Stimulated activated CD4-positive, alpha-beta T cell treated with anti-CD3 and anti-CD28 coated beads, TNF-alpha, amount 100 ng/mL, for 1 hour (primary cell): ENCODE measurements around the gene SAP30BP.
A peak's percentile ranks its signal among the peaks of the same experiment; 100 is the strongest.

ENCODE experiments used
- DNase-seq, 3 donors: peaks; one replicate each; pipeline ENCODE4 v3.0.0-alpha.2; 2020; ENCODE audit warnings: low read depth in 3 of 3, low spot score in 1 of 3

The SAP30BP gene

DNA sequence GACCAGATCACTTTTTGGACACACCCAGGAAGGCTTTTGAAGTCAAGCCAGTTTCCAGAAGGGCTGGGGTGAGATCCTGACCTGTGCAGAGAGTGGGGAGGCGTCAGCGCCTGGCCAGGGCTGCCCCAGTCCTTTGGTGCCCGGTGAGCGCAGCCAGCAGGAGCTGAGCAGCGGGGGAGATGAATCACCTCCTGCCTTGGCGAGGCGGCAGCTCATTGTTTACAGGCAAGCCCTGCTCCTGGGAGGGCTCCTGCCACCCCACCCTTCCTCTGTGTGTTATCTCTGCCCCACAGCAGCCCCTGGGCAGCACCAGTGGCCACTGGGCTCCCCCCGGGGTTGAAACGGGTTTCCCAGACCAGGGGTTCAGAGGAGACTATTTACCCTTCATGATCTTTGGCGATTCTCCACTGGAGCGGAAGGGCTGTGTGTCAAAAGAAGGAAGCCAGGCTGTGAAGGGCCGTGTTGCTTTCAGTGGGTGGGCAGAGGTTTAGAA is 40.0 kb downstream of the SAP30BP start:
- no peak for DNase-seq

DNA sequence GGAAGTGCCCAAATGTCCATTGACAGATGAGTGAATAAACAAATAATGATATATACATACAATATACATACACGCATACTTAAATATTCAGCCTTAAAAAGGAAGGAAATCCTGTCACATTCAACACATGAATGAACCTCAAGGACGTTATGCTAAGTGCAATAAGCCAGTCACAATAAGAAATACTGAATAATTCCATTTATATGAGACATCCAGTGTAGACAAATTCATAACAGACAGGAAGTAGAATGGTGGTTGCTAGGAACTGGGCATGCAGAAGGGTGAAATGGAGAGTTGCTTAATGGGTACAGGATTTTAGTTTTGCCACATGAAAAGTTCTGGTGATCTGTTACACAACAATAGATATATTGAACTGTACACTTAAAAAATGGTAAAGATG is 45.3 kb downstream of the SAP30BP start:
- no peak for DNase-seq

DNA sequence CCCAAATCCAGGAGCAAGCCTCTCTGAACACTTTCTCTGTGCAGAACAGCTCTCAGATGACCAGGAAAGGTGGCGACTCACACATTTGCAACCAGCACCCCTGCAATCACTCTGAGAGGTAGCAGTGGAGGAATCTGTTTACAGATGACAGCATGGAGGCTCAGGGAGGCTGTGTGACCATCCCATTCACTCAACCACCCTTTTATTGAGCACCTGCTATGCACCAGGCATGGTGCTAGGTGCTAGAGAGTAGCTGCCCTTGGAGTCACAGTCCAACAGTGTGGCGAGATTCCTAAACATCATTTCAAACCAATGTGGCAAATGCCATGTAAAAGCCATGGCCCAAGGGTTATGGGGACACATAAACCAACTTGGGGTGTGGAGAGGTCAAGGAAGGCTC is 52.6 kb downstream of the SAP30BP start:
- DNase-seq: no peak

DNA sequence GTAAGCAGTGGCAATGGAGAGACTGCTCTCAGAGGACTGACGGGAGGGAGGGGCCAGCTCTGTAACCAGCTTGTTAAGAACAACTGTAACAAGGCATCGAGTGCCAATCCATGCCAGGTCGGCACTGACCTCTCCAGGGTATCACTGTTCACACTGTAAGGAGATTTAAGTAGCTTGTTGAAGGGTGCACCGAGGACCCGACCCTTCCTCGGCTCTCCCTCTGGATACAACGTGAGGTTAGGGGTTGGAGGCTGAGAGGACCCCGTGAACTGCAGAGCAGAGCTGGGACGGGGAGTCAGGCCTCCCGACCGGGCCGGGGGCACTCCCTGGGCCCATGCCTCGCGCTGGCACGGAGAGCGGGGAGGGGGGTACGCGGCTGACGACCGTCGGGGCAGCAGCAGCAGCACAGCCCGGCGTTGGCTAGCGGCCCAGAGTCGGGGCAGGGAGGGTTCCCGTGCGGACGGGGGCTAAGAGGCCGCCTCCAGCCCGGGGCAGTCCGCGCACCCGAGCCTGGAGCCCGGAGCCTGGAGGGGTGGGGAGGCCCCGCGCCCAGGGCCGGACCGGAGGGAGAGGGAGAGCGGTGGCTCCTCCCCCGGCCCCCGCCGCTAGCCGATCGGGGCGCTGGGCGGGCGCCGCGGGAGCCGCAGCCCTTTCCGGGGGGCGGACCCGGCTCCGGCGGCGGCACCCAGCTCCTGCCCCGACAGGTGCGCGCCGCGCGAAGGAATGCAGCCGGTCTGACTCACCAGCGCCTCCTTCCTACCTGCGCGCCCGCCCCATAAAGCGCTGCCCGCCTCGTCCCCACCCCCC is 53.7 kb downstream of the SAP30BP start, which contains the start of gene ITGB4:
Gene ITGB4 (plus strand): TSS at position 804 of the 807 bp plus-strand sequence. CDS start 3,245 bp downstream, outside the sequence.
- DNase-seq: peak; percentile 22 to 33 (median 27)

DNA sequence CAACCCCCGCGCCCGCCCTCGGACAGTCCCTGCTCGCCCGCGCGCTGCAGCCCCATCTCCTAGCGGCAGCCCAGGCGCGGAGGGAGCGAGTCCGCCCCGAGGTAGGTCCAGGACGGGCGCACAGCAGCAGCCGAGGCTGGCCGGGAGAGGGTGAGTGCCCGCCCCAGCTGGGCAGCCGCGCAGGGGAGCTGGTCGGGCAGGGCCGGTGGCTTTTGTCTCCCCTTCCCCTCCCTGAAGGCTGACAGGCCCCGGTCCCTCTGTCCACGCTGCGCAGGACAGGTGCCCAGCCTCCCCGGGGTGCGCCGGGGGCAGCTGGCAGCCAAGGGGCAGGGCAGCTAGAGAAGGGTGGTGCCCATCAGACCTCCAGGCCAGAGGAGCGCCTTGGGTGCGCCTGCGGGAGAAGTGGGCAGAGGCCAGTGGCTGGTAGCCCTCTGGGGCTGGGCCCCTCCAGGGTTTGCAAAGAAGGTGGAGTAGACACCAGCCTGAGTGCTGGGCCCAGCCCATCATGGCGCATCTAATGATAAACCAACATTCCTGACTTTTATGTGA is 54.4 kb downstream of the SAP30BP start:
- DNase-seq: no peak

DNA sequence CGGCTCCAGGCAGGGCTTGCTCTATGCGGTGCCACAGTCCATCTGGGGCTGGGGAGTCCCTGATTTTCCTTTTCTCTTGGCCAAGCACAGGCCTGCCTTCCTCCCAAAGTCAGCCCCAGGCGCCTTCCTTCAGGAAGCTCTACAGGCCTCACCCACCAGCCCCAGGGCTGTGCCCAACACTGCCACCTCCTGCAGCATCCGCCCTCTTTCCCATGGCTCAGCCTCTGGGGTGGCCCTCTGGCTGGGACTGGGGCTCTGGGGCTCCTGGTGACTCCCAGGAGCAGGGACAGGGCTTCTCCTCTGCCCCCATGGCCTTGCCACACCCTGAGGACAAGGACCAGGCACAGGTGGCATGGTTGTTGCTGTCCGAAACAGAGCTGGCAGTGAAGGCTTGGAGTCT is 54.9 kb downstream of the SAP30BP start:
- no peak for DNase-seq

DNA sequence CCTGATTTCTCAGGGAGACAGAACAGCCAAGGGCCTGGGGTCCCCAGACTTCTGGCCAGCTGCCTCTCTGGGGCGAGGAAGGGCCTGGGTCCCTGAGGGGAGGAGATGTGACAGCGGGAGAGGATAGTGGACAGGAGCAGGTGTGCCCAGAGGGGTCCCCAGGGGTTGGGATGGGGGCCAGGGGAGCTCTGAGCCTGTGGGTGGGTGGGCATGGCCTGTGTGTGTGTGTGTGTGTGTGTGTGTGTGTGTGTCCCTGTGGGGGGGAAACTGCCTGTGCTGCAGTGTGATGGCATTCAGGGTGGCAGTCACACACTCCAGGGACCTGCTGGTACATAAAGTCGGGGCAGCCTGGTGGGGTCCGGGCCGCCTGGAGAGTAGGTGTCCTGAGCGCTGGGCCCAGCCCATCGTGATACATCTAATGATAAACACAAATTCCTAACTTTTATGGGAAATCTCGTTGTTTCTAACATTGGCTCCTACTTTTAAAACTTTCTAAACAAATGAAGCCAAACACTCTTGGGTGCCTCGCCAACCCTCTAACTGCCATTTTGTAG is 55.5 kb downstream of the SAP30BP start:
- no peak for DNase-seq

DNA sequence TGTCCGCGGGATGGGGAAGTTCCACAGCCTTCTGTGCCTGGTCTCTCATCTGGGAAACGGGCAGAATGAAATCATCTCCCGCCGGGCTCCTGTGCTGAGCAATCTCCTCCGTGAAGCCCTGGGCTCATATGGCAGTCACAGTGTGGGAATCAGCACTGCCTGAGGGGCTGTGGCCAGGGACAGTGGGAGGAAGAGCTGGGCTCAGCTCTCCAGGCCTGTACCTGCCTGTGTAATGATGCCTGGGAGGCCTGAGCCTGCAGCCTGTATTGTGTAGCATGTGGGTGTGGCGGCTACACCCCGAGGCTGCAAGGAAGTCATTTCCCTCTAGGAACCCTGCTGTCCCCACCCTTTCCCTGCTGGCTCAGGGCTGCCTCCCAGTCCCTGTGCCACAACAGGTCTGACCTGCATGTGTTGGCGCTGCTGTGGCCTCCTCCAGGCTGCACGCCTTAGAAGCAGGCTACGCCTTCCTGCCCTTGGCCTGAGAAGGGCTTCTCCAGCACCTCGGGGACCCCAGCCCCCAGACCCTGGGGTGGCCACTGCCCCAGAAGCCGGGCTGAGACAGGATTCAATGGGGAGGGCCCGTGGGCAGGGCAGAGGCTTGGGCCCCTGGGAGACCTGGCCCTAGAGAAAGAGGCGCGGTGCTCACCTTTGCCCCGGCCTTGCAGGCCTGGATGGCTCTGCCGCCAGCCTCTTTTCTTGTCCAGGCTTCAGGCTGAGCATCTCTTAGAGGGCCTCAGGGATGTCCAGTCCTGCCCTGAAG is 56.2 kb downstream of the SAP30BP start:
- no peak for DNase-seq

DNA sequence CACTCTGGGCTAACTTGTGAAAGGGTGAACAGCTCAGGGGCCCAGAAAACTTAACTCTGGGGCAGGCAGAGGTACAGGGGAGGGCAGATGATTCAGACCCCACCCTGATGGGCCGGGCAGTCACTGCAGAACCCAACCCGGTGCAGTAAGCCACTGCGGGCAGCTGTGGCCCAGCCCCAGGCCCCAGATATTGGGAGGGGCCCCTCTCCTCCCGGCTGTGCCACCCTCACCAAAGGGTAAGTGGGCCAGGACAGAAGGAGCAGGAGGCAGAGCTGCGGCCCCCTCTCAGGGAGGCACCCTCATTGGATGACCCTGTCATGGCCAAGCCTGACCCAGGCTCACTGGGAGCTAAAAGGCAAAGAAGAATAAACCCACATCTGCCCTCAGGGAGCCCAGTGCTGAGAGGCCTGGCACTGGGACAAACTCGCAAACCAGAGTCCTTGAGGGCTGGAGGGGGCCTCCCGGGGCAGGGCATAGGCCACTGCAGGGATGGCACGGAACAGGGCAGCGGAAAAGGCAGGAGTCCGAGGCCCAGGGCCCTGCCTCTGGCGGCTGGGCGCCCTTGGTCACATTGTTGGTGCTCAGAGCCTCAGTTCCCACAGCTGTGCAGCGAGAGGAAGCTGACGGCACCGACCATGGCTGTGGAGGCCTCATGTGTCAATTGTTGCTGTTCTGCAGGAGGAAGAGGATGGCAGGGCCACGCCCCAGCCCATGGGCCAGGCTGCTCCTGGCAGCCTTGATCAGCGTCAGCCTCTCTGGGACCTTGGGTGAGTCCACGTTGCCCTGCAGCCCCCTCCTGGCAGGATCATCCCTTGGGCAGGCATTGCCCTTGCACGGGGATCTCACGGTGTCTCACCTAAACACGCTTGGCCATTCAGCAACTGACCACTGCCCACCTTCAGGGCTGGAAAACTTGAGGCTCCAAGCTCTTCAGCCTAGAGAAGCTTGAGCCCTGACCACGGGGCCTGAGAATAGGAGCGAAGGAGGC is 57.2 kb downstream of the SAP30BP start:
- no peak for DNase-seq

DNA sequence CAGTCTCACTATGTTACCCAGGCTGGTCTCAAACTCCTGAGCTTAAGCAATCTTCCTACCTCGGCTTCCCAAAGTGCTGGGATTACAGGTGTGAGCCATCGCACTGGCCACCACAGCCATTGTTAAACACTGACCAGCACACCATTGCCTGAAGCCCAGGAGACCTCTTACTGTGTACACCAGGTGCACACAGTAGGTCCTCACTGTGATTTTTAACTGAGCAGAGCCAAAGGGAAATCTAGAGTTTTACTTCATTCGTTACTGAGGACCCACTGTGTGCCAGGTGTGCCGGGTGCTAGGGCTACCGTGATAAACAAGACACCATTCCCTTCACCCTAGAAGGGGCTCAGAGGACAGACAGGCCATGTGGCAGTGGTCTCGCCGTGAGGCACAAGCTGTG is 58.4 kb downstream of the SAP30BP start:
- DNase-seq: no peak

DNA sequence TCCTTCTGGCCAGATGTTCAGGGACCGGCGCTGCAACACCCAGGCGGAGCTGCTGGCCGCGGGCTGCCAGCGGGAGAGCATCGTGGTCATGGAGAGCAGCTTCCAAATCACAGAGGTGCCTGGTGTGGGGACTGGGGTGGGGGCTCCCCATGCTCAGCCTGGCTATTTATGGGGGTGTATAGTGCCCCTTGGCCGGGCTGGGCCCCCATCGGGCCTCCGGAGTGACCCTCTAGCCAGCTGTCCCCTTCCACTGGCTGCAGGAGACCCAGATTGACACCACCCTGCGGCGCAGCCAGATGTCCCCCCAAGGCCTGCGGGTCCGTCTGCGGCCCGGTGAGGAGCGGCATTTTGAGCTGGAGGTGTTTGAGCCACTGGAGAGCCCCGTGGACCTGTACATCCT is 60.3 kb downstream of the SAP30BP start:
- DNase-seq: no peak

DNA sequence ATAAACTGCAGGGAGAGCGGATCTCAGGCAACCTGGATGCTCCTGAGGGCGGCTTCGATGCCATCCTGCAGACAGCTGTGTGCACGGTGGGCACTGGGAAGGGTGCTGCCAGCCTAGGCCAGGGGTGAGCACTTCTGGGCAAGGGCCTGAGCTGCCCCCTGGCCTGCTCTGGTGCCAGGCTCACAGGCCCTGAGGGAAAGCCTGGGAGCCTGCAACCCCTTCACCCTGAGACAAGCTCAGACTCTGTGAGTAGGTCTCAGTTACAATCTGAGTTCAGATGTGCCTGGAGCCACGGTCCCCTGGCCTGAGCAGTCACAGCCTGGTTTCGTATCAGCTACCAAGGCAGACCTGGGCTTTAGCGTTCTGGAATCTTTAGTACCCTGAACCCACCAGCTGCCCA is 62.2 kb downstream of the SAP30BP start:
- DNase-seq: no peak

DNA sequence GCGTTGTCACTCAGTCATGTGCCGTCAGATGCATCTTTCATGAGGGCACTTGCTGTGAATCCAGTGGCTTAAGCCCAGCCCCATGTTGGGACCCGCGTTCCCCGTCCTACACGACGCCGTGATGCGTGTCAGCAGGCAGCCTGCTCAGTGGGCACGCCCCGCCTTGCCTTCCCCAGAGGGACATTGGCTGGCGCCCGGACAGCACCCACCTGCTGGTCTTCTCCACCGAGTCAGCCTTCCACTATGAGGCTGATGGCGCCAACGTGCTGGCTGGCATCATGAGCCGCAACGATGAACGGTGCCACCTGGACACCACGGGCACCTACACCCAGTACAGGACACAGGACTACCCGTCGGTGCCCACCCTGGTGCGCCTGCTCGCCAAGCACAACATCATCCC is 62.9 kb downstream of the SAP30BP start:
- no peak for DNase-seq

DNA sequence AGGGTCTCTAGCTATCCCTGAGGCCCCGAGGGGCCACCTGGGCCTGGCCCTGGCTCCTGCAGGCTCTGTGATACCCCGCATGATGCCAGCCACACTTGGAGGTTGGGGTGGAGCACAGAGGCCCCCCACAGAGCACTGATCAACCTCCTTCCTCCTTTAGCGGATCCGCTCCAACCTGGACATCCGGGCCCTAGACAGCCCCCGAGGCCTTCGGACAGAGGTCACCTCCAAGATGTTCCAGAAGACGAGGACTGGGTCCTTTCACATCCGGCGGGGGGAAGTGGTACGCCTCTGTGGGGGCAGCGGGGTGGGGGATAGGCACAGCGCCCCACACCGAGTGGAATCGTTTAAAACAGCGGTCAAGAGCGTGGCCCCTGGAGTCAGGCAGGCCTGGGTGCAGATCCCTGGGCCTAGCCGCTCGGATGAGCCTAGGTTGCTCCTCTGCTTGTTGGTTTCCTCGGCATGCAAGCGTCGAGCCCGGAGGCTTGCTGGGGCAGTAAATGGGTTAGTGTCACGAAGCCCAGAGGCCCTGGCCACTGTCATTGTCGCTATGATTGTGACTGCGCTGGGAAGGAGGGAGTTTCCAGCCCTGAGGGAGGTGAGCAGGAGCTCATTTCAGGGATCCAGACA is 64.1 kb downstream of the SAP30BP start:
- DNase-seq: no peak

DNA sequence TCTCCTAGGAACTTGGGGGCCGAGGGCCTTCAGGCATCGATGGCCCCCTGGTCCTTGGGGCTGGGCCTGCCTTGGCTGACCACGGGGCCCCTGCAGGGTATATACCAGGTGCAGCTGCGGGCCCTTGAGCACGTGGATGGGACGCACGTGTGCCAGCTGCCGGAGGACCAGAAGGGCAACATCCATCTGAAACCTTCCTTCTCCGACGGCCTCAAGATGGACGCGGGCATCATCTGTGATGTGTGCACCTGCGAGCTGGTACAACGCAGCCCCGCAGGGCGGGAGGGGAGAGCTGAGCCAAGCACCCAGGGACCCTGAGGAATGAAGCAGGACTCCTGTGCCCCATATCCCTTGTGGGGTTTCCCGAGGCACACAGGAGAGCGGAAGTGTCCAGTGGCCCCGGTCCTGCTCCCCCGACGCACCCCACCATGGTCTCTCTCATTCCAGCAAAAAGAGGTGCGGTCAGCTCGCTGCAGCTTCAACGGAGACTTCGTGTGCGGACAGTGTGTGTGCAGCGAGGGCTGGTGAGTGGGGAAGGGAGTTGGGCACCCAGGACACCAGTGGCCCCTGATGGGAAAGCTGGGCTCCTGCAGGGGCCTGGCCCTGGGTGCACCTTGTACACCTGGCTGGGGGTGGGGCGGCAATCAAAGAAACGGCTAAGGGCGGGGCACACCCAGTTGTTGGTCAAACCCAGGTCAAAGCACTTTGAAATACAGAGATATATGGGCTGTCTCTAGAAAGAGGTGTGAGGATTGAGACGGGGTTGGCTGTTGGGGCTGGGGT is 64.8 kb downstream of the SAP30BP start:
- DNase-seq: no peak

DNA sequence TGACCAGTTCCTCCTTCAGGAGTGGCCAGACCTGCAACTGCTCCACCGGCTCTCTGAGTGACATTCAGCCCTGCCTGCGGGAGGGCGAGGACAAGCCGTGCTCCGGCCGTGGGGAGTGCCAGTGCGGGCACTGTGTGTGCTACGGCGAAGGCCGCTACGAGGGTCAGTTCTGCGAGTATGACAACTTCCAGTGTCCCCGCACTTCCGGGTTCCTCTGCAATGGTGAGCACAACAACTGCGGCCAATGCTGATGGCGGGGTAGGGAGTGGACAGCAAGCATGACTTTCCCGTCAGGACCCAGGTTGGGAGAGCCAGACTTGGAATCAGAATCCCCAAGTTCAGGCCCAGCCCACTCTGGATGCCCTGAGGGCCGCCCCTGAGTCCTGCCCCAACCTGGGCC is 66.3 kb downstream of the SAP30BP start:
- no peak for DNase-seq

DNA sequence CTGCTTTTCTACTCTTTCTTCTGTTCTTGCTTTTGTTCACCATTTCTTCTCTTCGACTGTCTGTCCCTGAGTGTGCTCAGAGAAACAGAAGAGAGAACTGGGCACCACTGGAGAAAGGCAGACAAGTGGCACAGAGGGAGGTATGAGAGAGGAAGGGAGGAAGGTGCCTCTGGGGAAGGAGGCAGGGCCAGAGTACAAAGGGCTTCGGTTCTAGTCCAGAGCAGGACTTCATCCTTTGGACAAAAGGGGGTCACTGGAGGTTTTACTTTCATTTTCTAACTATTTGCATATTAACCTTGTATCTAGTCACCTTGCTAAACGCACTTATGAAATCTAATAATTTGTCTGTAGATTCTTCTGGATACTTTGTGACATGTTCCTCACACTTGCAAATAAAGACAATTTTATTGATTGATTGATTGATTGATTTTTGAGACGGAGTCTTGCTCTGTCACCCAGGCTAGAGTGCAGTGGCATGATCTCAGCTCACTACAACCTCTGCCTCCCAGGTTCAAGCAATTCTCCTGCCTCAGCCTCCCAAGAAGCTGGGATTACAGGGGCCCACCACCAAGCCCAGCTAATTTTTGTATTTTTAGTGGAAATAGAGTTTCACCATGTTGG is 67.6 kb downstream of the SAP30BP start:
- DNase-seq: no peak

DNA sequence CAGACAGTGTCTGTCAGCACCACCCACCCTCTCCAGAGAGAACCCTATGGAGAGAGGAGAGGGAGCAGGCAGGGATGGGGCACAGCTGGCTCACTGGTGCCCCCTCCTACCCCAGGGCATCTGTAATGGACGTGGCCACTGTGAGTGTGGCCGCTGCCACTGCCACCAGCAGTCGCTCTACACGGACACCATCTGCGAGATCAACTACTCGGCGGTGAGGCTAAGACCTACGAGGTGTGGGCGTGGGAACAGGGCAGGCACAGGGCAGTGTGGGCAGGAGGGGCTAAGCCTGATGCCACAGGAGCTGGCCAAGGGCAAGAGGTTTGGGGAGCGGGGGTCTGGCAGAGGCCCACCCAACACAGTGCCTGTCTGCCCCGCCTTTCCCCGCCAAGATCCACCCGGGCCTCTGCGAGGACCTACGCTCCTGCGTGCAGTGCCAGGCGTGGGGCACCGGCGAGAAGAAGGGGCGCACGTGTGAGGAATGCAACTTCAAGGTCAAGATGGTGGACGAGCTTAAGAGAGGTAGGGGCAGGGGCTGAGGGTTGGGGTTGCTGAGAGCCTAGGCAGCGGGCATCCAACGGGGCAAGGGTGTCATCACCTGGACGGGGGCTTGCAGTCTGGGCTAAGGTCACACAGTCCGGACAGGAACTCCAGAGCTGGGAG is 69.2 kb downstream of the SAP30BP start:
- no peak for DNase-seq
